Gastrocnemius medialis (tissue), 4 donors: ENCODE results near the gene GPBP1L1.

Experiments
- CTCF ChIP-seq, 5 experiments: fragments of 450-650 bp in 3 of 5; fragments of 200-600 bp in 2 of 5; sonication (generic) in 2 of 5; IDR thresholded peaks in 4 of 5; conservative IDR thresholded peaks in 1 of 5; 1 replicate in 4 of 5; 2 replicates in 1 of 5; pipeline ENCODE4 v1.5.1; 2016 to 2019; ENCODE audit warnings: antibody characterized with exemption in 5 of 5, mild to moderate bottlenecking in 3 of 5, moderate library complexity in 3 of 5
- POLR2A ChIP-seq, 2 donors: fragments of 450-650 bp; IDR thresholded peaks; one replicate each; pipeline ENCODE4 v1.6.1; 2017; ENCODE audit warnings: antibody characterized with exemption in 2 of 2, mild to moderate bottlenecking in 2 of 2, moderate library complexity in 2 of 2

- TF ChIP-seq CTCF (IDR thresholded peaks at IDR 0.05 in 4 of 5, conservative IDR thresholded peaks at IDR 0.05 in 1 of 5) (no peak), POLR2A (IDR thresholded peaks at IDR 0.05) (no peak)
Observed at GRCh38 chr1:45612941-45613579, 73.3 kb downstream of the GPBP1L1 start.
